GM18502 (cell line): ENCODE results near the gene MAS1L.
"Not testable (repeated sequence)": the region's sequence is repeated elsewhere in the genome, so short reads cannot be mapped to it uniquely, and the experiment has no call there.

Experiments
- ATAC-seq: cut with Tn5 transposase; IDR thresholded peaks from one replicate; pipeline ENCODE4 v1.9.1; 2021; ENCODE audit warnings: mild to moderate bottlenecking; ENCODE audit not compliant: unreplicated experiment, poor library complexity

Gene MAS1L

GRCh38 chr6:29486577-29486976 lies 1.2 kb downstream of the MAS1L start:
- ATAC-seq = no peak

DNA sequence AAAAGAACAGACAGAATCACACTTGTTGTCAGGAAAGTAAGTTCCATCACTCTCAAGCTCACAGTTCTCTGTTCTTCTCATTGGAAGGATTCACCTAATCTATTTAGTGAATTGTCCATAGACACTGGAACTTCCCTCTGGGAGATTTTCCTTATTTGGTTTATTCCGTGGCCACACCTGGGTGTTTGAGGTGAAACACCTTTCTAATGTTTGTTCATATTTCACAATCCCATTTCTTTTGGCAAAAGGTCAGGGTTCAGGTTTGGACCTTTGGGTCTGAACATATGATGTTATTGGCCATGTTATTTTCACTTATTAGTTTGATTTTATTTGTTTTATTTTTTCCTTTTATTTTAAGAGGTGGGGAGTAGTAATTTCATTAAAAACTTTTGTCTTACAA lies 4.0 kb downstream of the MAS1L start:
- ATAC-seq = no peak

DNA sequence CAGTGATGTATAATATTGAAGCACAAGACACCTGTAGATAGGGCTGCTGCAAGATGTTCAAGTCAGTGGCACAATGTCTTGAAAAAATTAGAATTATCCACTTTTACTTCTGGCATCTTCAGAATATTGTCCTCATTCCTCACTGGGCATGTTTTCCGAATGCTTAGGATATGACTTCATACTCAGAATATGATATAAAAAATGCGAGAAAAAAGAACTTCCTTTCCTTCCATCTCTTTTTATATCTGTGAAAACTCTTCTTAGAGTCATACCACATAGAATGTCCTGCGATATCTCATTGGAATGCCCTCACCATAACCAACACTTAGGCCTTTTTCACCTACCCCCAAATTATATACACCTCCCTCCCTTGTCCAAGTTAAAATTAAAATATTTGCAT lies 4.6 kb downstream of the MAS1L start:
- no peak for ATAC-seq

- no peak for ATAC-seq
These were observed 8.2 kb downstream of the MAS1L start for GRCh38 chr6:29479560-29479959.

DNA sequence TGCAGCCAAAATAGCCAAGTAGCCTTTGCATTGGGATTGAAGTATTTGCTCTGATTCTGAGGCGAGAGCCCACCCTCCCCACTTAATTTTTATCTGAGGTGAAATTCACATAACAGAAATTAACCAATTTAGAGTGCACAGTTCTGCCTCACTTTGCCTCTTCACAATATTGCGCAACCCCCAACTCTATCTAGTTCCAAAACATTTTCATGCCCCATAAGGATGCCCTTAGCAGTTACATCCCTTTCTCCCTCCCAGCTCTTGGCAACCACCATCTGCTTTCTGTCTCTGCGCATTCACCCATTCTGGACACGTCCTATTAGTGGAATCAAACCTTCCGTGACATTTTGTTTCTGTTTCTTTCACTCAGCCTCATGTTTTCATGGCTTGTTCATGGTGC lies 9.0 kb downstream of the MAS1L start:
- ATAC-seq = no peak

DNA sequence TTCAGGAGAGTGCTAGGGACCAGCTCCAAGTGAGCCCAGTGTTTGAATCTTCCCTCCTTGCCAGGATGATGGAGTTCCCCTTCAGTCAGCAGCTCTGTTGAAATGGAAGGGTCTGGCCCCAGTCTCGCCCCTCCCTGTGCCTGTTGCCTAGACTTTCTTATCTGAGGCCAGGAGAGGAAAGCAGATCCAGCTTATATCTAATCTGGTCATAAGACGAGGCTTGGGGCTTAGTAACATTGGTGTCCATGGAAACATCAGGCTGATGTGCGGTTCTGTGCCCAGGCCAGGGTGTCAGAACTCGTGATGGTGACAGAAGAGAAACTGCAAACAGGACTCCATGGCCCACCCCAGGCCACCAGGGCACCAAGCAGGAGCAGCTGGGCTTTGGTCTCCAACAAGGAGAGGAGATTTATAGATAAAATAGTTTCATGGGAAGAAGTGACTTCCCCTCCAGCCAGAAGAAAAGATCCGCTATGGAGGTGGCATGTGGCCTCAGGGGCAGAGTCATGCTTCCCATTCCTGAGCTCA lies 9.8 kb downstream of the MAS1L start:
- ATAC-seq = no peak

DNA sequence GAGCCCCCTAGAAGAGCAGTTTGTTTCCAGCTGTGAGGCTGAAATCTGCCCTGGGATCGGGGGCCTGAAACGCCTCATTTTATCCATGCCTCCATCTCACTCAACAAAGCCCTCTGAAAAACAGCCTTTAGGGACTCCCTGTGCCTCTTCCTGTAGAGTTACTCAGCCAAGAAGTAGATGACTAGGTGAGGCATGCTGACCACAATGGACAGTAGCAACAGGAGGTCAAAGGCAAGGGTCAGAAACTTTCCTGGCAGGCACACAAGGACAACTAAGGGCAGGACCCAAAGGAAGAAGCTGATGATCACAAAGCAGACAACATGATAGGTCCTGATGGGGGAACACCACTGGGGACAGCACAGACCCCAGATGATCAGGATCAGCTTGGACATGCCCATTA lies 12.8 kb downstream of the MAS1L start:
- ATAC-seq = no peak

DNA sequence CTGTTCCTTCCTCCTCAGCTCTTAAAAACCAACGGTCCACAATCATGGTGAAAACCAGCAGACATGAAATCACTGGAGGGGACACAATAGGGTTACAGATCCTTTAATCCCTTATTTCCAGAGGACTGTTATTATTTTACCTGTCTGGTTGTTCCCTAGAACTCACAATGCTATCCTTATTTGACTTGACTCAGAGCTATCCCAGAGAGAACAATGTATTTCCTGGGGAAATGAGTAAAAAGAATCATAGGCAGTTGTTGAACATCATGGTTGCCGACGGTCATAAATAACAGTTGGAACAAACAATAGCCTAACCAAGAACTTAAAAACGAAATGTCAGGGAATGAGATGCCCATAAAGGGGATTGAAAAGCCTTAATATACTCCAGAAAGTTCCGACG lies 21.5 kb downstream of the MAS1L start:
- no peak for ATAC-seq

DNA sequence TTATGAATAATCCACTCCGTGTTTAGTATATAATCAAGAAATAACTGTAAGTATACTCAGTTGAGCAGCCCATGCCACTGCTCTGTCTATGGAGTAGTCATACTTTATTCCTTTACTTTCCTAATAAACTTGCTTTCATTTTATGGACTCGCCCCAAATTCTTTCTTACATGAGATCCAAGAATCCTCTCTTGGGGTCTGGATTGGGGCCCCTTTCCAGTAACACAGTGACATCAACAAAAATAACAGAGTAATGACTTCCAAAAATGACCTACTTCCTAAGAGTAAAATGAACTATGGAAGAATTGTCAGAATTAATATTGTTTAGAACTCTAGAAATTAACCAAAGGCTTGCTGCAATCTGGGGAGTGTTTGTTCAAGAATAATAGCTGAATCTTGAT lies 22.0 kb downstream of the MAS1L start:
- ATAC-seq = no peak

GRCh38 chr6:29465279-29465678 lies 22.5 kb downstream of the MAS1L start:
- no peak for ATAC-seq

GRCh38 chr6:29462022-29462421 lies 25.7 kb downstream of the MAS1L start:
- no peak for ATAC-seq

- no peak for ATAC-seq
These were observed 26.5 kb downstream of the MAS1L start for GRCh38 chr6:29461021-29461814.

DNA sequence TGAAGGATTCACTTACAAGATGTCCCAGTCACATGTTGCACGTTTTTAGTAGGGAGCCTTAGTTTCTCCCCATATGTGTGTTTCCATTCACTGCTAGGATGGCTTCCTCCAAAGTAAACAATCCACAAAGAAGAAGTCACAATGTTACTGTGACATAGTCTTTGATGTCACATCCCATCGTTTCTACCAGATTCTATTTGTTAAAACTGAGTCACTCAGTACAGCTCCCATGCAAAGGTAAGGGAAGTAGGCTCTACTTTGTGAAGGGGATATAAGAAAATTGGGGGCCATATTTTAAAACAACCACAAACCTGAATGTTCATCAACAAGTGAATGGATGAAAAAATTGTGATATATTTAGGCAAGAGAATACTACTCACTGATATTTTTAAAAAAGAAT lies 30.8 kb downstream of the MAS1L start, which contains the start of the genes OR11A1 and OR2H1:
Gene OR11A1 (minus strand): TSS at position 101 of the 400 bp plus-strand sequence. CDS start 29,430 bp downstream, outside the sequence.
Gene OR2H1 (plus strand): TSS at position 185 of the 400 bp plus-strand sequence. CDS start 4,615 bp downstream, outside the sequence.
- no peak for ATAC-seq

GRCh38 chr6:29451471-29452193 lies 36.1 kb downstream of the MAS1L start:
- ATAC-seq = no peak

DNA sequence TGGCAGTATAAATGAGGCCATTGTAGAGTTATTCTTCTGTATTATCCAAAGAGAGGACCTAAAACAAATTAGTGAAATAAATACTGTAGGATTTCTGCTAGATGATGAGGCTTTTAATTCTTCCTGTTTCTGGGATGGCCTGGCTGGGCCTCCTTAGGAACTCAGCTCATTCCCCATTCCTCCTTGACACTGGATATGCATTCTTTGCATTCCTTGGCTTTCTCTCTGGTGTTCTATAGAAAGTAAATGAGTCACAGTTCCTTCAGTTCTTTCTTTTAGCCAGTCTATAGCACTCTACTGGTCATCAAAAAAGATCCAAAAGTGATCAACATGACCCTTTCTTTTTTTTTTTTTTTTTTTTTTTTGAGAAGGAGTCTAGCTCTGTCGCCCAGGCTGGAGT lies 40.1 kb downstream of the MAS1L start:
- ATAC-seq = no peak

DNA sequence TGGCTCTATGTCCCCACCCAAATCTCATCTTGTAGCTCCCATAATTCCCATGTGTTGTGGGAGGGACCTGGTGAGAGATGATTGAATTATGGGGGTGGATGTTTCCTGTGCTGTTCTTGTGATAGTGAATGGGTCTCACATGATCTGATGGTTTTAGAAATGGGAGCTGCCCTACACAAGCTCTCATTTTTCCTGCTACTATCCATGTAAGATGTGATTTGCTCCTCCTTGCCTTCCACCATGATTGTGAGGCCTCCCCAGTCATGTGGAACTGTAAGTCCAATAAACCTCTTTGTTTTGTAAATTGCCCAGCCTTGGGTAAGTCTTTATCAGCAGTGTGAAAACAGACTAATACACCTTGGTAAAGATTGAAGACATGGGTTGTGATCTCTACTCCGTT lies 43.7 kb downstream of the MAS1L start:
- ATAC-seq = not testable (repeated sequence)

DNA sequence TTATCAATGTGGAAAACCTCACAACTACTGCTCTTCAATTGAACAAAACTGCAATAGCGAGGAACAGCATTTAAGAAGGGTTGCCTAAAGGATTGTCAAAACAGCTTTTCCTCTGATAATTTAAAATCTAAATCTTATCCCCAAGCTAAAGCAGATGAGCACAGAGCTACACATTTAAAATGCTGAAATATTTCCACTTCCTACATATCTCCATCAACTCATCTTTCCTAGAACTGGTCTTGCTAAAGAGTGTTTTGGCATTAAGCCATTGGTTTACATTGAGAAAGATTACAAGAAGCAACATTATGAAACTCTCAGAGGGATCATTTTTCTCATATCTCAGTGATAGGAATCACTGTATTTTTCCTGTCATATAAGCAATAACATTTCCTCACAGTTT lies 45.0 kb downstream of the MAS1L start:
- ATAC-seq = no peak

DNA sequence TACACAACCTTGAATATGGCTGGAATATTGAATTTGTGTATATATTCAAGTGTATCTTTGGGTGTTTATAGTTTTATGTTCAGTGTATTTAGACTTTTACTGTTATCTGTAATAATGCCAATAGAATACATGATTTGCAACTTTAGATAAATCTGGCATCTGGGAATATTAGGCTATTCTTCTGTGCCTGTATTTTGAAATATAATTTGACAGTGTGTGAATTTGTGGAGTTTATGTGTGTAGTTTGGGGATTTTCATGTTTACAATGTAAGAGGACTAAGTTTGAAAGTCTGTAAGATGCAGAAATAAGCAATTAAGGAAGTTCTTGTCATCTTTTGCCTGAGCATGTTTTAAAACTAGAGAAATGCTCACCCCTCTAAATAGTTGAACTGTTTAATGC lies 48.8 kb downstream of the MAS1L start, which contains the start of gene OR10C1:
Gene OR10C1 (plus strand): TSS at position 301 of the 400 bp plus-strand sequence. CDS start 710 bp downstream, outside the sequence.
- ATAC-seq = no peak

- ATAC-seq = not testable (repeated sequence)
These were observed 51.0 kb downstream of the MAS1L start for GRCh38 chr6:29436730-29437129.
